PC-9 (cell line): ENCODE results near the gene KDM4B. TPM values are rescaled to one million over a fixed set of nuclear protein-coding genes. Genes with fewer than 3 reads are reported as not detected.

ENCODE experiments used
- BruUV-seq: library from RNA; stranded (reverse); fragments of 400-500 nt; replicated peaks from 2 replicates; lab custom pipeline; 2021; lab: Mats Ljungman, UMichigan
- CTCF ChIA-PET: fragments of 300-600 bp; sonication (Branson Sonifier 250); formaldehyde crosslinking; loops from one replicate; lab custom pipeline; 2022; ENCODE audit warnings: antibody characterized with exemption; lab: Charles Lee
- POLR2A ChIA-PET: fragments of 300-600 bp; sonication (Branson Sonifier 250); formaldehyde crosslinking; loops from one replicate; lab custom pipeline; 2022; ENCODE audit warnings: antibody characterized with exemption; ENCODE audit not compliant: unreplicated experiment; lab: Charles Lee
- DNase-seq, 2 experiments: peaks; one replicate each; pipeline versions ENCODE4 v3.0.0 to v3.0.0-alpha.2; 2015 to 2022; ENCODE audit warnings: mixed read lengths in 1 of 2
- H2AFZ ChIP-seq: fragments of 200-600 bp; sonication (generic); 2 replicates; pipeline ENCODE4 v1.8.1; 2017; ENCODE audit warnings: antibody characterized with exemption
- H3F3A ChIP-seq: fragments of 200-600 bp; sonication (generic); 2 replicates; pipeline ENCODE4 v1.8.1; 2017; ENCODE audit warnings: antibody characterized with exemption, mild to moderate bottlenecking, low read depth; ENCODE audit not compliant: insufficient read depth
- H3K27ac ChIP-seq: fragments of 200-600 bp; sonication (generic); 2 replicates; pipeline ENCODE4 v1.6.1; 2016; ENCODE audit warnings: mixed run types
- H3K27me3 ChIP-seq: fragments of 200-600 bp; sonication (generic); 2 replicates; pipeline ENCODE4 v1.6.1; 2016; ENCODE audit warnings: low read depth, mixed run types; ENCODE audit not compliant: insufficient read depth
- H3K36me3 ChIP-seq: fragments of 200-600 bp; sonication (generic); 2 replicates; pipeline ENCODE4 v1.6.1; 2016; ENCODE audit warnings: low read depth, mixed run types
- H3K4me1 ChIP-seq: fragments of 200-600 bp; sonication (generic); replicated peaks from 2 replicates; pipeline ENCODE4 v1.6.1; 2016; ENCODE audit warnings: mixed run types; ENCODE audit not compliant: insufficient read depth
- H3K4me2 ChIP-seq: fragments of 200-600 bp; sonication (generic); 2 replicates; pipeline ENCODE4 v1.6.1; 2017; ENCODE audit warnings: mixed run types
- H3K4me3 ChIP-seq: fragments of 200-600 bp; sonication (generic); 2 replicates; pipeline ENCODE4 v1.6.1; 2016; ENCODE audit warnings: mixed run types
- H3K79me2 ChIP-seq: fragments of 200-600 bp; sonication (generic); 2 replicates; pipeline ENCODE4 v1.6.1; 2017; ENCODE audit warnings: low read depth, mixed run types
- H3K9me2 ChIP-seq: fragments of 200-600 bp; sonication (generic); 2 replicates; pipeline ENCODE4 v1.8.1; 2017; ENCODE audit warnings: mild to moderate bottlenecking; ENCODE audit not compliant: insufficient read depth
- H3K9me3 ChIP-seq: fragments of 200-600 bp; sonication (generic); 2 replicates; pipeline ENCODE4 v1.8.1; 2016; ENCODE audit warnings: low read depth; ENCODE audit not compliant: insufficient read depth
- H4K20me1 ChIP-seq: fragments of 200-600 bp; sonication (generic); 2 replicates; pipeline ENCODE4 v1.8.1; 2017; ENCODE audit not compliant: insufficient read depth
- EZH2 ChIP-seq: fragments of 200-600 bp; sonication (generic); IDR thresholded peaks from 2 replicates; pipeline ENCODE4 v1.8.0; 2017; ENCODE audit warnings: antibody characterized with exemption, low read depth
- intact Hi-C: fragments of 100-400 bp; cut with micrococcal nuclease; formaldehyde crosslinking; loops from one replicate; pipeline ENCODE4 v1.10.0; 2022; ENCODE audit not compliant: unreplicated experiment
- total RNA-seq: library from RNA; stranded (reverse); gene quantifications from 2 replicates; pipeline ENCODE4 v1.2.3, GENCODE V29; 2021
- TF ChIP-seq, protein P1 (sequence below): fragments of 200-600 bp; sonication (generic); conservative IDR thresholded peaks from 2 replicates; pipeline ENCODE4 v1.6.1; 2017; ENCODE audit warnings: mixed run types, antibody characterized with exemption, mild to moderate bottlenecking, moderate library complexity

The KDM4B gene
- total RNA-seq, 1 experiment from 2014 or later, result 19.5 TPM

DNA sequence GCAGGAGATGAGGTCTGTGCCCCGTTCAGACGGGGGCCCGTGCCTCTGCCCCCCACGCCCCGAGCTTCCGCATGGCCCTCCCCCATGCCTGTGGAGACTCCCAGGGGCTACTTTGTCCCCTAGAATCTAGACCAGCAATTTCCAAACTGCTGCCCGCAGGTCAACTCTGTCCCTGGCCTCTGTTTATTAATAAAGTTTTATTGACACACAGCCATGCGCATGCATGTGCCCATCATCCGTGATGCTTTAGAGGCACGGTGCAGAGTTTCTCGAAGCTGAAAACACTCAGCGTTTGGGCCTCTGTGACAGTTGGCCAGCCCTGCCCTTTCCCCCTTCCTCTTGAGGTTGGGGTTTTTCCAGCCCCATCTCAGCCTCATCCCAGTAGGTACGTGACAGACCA, 140.0 kb downstream of the KDM4B start:
- no peak overlapping the region for H2AFZ ChIP-seq
- no peak overlapping the region for H3K27ac ChIP-seq
- no peaks in the 10 kb centered on the region for H3K27me3 ChIP-seq
- no peaks in the 10 kb centered on the region for H3K4me1 ChIP-seq
- no peaks in the 10 kb centered on the region for H4K20me1 ChIP-seq
- no peak for TF ChIP-seq EZH2
- TF ChIP-seq, protein P1, sequence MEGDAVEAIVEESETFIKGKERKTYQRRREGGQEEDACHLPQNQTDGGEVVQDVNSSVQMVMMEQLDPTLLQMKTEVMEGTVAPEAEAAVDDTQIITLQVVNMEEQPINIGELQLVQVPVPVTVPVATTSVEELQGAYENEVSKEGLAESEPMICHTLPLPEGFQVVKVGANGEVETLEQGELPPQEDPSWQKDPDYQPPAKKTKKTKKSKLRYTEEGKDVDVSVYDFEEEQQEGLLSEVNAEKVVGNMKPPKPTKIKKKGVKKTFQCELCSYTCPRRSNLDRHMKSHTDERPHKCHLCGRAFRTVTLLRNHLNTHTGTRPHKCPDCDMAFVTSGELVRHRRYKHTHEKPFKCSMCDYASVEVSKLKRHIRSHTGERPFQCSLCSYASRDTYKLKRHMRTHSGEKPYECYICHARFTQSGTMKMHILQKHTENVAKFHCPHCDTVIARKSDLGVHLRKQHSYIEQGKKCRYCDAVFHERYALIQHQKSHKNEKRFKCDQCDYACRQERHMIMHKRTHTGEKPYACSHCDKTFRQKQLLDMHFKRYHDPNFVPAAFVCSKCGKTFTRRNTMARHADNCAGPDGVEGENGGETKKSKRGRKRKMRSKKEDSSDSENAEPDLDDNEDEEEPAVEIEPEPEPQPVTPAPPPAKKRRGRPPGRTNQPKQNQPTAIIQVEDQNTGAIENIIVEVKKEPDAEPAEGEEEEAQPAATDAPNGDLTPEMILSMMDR, result no peak
- H3K9me3 ChIP-seq, result no peaks in the 10 kb centered on the region
- POLR2A ChIA-PET, result no interaction called here
- no peak overlapping the region for H3K4me3 ChIP-seq
- no peak for DNase-seq
- intact Hi-C loops, result no loop called here
- H3K36me3 ChIP-seq, result no peaks in the 10 kb centered on the region
- H3K79me2 ChIP-seq, result no peaks in the 10 kb centered on the region
- H3K9me2 ChIP-seq, result no peaks in the 10 kb centered on the region
- H3F3A ChIP-seq, result no peaks in the 10 kb centered on the region
- CTCF ChIA-PET, result no interaction called here
- no peak overlapping the region for H3K4me2 ChIP-seq
- BruUV-seq, result no TSS peak

DNA sequence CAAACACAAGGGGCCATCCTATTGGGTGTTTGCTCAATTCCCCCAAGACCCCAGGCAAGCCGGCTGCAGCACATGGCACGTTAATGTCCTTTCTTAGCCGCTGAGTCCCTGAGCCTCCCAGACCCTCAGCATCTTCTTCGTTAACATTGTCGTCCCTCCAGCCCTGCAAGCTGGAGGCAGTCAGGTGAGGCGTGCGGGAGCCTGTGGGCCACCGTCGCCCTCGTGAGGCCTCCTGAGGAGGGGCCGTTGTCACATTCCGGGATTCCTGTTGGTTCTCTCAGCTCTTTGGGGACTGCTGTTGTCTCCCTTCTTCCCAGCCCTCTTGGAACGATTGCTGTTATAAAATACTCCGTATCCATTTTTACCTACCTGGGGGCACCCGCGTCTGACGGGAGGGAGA, 140.6 kb downstream of the KDM4B start:
- Histone ChIP-seq H3K4me3 (no peak overlapping the region), H3K4me2 (no peak overlapping the region), H2AFZ (no peak overlapping the region), H3K4me1 (no peaks in the 10 kb centered on the region), H3K79me2 (no peaks in the 10 kb centered on the region), H3K9me3 (no peaks in the 10 kb centered on the region), H3F3A (no peaks in the 10 kb centered on the region), H4K20me1 (no peaks in the 10 kb centered on the region), H3K36me3 (no peaks in the 10 kb centered on the region), H3K27me3 (no peaks in the 10 kb centered on the region), H3K27ac (no peak overlapping the region), H3K9me2 (no peaks in the 10 kb centered on the region)
- DNase-seq, result no peak
- ChIA-PET POLR2A (no interaction called here), CTCF (no interaction called here)
- intact Hi-C loops, result no loop called here
- no TSS peak for BruUV-seq
- TF ChIP-seq EZH2, result no peak
- TF ChIP-seq, protein P1, result no peak

DNA sequence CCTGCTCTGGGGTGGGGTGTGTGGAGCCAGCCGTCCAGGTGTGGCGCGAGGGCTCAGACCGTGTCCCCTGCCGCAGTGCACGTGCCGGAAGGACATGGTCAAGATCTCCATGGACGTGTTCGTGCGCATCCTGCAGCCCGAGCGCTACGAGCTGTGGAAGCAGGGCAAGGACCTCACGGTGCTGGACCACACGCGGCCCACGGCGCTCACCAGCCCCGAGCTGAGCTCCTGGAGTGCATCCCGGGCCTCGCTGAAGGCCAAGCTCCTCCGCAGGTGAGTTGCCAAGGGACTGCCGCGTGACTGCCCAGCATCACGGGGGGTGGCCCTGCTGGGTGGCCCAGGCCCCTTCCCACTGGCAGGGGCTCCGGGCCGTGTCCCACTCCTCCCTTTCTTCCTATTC, 141.6 kb downstream of the KDM4B start:
- no peak overlapping the region for H3K4me3 ChIP-seq
- ChIA-PET CTCF (no interaction called here), POLR2A (no interaction called here)
- H3K4me2 ChIP-seq, result no peak overlapping the region
- no peaks in the 10 kb centered on the region for H3K9me2 ChIP-seq
- H3K36me3 ChIP-seq, result no peaks in the 10 kb centered on the region
- no peak overlapping the region for H3K27ac ChIP-seq
- no peaks in the 10 kb centered on the region for H3K79me2 ChIP-seq
- H3F3A ChIP-seq, result no peaks in the 10 kb centered on the region
- DNase-seq, result no peak
- no peaks in the 10 kb centered on the region for H3K27me3 ChIP-seq
- intact Hi-C loops, result no loop called here
- no peaks in the 10 kb centered on the region for H4K20me1 ChIP-seq
- BruUV-seq, result no TSS peak
- no peak overlapping the region for H2AFZ ChIP-seq
- no peaks in the 10 kb centered on the region for H3K9me3 ChIP-seq
- TF ChIP-seq, protein P1, result no peak
- TF ChIP-seq EZH2, result no peak
- no peaks in the 10 kb centered on the region for H3K4me1 ChIP-seq
